ENCODE results near the gene UTP25. TPM values are rescaled to one million over a fixed set of nuclear protein-coding genes. Genes with fewer than 3 reads are reported as not detected.

Gene UTP25
- total and polyA plus RNA-seq, 2 donors (not counting 3 experiments of a cell fraction or from before 2014, with no cell fraction given), result 6.6 to 11.7 TPM

DNA sequence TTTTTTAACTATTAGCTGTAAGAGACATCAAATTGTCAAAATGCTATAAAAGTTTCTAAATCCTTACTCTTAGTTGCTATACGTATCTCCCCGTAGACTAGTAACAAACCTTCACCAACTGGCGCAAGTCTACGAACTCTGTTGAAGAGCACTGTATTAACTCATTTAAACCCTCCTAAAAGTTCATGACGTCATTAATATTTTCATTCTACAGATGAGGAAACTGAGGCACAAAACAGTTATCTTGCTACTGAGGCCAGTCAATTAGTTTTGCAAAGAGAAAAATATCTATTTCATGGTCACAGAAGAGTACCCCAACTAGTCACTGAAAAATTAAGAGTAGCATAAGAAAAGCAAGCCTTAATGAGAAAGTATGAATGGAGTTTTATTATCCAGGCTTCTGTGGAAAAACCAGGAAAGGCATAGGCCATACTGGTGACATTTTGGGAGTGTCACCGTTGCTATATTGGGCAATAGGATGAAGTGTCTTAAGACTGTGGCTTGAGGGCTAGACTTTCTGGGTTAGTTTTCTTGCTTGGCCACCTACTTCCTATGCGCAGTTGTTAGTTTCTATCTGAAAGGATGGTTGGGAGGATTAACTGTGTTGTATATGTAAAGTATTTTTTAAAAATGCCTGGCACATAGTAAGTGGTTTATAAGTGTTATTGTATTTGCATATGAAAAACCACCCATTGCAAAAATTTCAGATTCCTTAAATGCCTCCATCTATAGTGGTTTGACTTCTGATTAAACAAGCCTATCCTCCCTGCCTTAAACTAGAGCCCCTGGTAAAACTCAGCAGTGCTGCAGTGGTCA is 57.8 kb downstream of the UTP25 start:
- CTCF ChIA-PET, result interaction anchor here (0.7 to 2.1 kb wide), 9 partner anchors 10 to 104 kb away, joined by 3 to 11 read pairs (median 4); no protein-coding TSS in a partner anchor
- BruUV-seq (replicated peaks), result no TSS peak
- Histone ChIP-seq H3K4me2 (ENCODE audit: insufficient read depth, low read length) (no peak overlapping the region), H3K36me3 (ENCODE audit: control insufficient read depth in 2 of 2, extremely low read depth in 1 of 2, insufficient read depth in 2 of 2, low read length in 2 of 2) (no peaks in the 10 kb centered on the region), H3K9ac (replicated peaks; ENCODE audit: extremely low read depth, insufficient read depth, low read length) (no peak overlapping the region), H3K9me3 (replicated peaks; ENCODE audit: control insufficient read depth, insufficient read depth, low read length) (no peaks in the 10 kb centered on the region), H2AFZ (ENCODE audit: low read depth, low read length) (no peak overlapping the region), H3K27me3 (ENCODE audit: control insufficient read depth in 2 of 2, insufficient read depth in 2 of 2, low read length in 2 of 2) (peaks cover 0 to 4% of the 10 kb centered on the region in 2 experiments), H3K4me3 (replicated peaks in 1 of 3; ENCODE audit: insufficient read depth in 1 of 3, low read depth in 1 of 3, low read length in 3 of 3) (no peak overlapping the region), H3K79me2 (ENCODE audit: control insufficient read depth, insufficient read depth, low read length) (no peaks in the 10 kb centered on the region), H3K27ac (ENCODE audit: insufficient read depth, low read depth, low read length) (peak overlapping the region; percentile 71), H3K9me1 (replicated peaks; ENCODE audit: control insufficient read depth, extremely low read depth, insufficient read depth, low read length) (no peaks in the 10 kb centered on the region), H4K20me1 (replicated peaks; ENCODE audit: control insufficient read depth, extremely low read depth, insufficient read depth, low read length) (no peaks in the 10 kb centered on the region), H3K4me1 (ENCODE audit: control insufficient read depth, extremely low read depth, insufficient read depth, low read length) (peaks cover 23% of the 10 kb centered on the region)
- intact Hi-C loops (cut with micrococcal nuclease) (no loop called here), dilution Hi-C loops (cut with MboI; ENCODE audit: extremely low pct_ligation_motif_present, low sequenced_read_pairs) (no loop called here)
- TF ChIP-seq, protein P1, sequence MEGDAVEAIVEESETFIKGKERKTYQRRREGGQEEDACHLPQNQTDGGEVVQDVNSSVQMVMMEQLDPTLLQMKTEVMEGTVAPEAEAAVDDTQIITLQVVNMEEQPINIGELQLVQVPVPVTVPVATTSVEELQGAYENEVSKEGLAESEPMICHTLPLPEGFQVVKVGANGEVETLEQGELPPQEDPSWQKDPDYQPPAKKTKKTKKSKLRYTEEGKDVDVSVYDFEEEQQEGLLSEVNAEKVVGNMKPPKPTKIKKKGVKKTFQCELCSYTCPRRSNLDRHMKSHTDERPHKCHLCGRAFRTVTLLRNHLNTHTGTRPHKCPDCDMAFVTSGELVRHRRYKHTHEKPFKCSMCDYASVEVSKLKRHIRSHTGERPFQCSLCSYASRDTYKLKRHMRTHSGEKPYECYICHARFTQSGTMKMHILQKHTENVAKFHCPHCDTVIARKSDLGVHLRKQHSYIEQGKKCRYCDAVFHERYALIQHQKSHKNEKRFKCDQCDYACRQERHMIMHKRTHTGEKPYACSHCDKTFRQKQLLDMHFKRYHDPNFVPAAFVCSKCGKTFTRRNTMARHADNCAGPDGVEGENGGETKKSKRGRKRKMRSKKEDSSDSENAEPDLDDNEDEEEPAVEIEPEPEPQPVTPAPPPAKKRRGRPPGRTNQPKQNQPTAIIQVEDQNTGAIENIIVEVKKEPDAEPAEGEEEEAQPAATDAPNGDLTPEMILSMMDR (IDR thresholded peaks at IDR 0.05; ENCODE audit: extremely low read depth in 1 of 2, insufficient read depth in 1 of 2, low read depth in 1 of 2, low read length in 2 of 2), result no peak
- TF ChIP-seq, protein P2, sequence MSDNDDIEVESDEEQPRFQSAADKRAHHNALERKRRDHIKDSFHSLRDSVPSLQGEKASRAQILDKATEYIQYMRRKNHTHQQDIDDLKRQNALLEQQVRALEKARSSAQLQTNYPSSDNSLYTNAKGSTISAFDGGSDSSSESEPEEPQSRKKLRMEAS (IDR thresholded peaks at IDR 0.05; ENCODE audit: insufficient read depth, insufficient read length), result no peak
- TF ChIP-seq GATA2 (IDR thresholded peaks at IDR 0.05; ENCODE audit: insufficient read depth, insufficient read length, low read depth, low read length), result no peak
- TF ChIP-seq MYC (IDR thresholded peaks at IDR 0.05; ENCODE audit: low read depth, low read length), result no peak
- no peak for TF ChIP-seq EZH2 (IDR thresholded peaks at IDR 0.05; ENCODE audit: borderline replicate concordance, low read depth, low read length, severe bottlenecking)
- no peak for TF ChIP-seq FOS (IDR thresholded peaks at IDR 0.05; ENCODE audit: borderline replicate concordance, insufficient read depth, low read length)
- TF ChIP-seq POLR2A (IDR thresholded peaks at IDR 0.05; ENCODE audit: low read depth, low read length), result no peak
- no peak for TF ChIP-seq POLR2AphosphoS5 (IDR thresholded peaks at IDR 0.05; ENCODE audit: insufficient read depth, low read depth, low read length)
- TF ChIP-seq JUN (IDR thresholded peaks at IDR 0.05; ENCODE audit: borderline replicate concordance, insufficient read depth, insufficient read length, low read depth), result no peak
- DNase-seq (ENCODE audit: low read depth, low spot score) (no peak), FAIRE-seq (no peak)
- POLR2A ChIA-PET, result no interaction called here

Measured in endothelial cell of umbilical vein (primary cell).